ENCODE data around the gene FOXP1.

The FOXP1 gene

GRCh38 chr3:71421820-71422566 is 161.5 kb downstream of the FOXP1 start:
- TF ChIP-seq TAF1 (IDR thresholded peaks at IDR 0.05; ENCODE audit: borderline replicate concordance, insufficient read depth, low read length), result no peak
- no peak for TF ChIP-seq POLR2AphosphoS5 (IDR thresholded peaks at IDR 0.05; ENCODE audit: low read depth, low read length)
- no peak for TF ChIP-seq FOXP2 (optimal IDR thresholded peaks at IDR 0.05; ENCODE audit: borderline replicate concordance, extremely low read depth, extremely low read length, insufficient read depth)
- no peak for TF ChIP-seq REST (IDR thresholded peaks at IDR 0.05; ENCODE audit: insufficient read depth in 1 of 2, low read depth in 2 of 2, low read length in 2 of 2)
- TF ChIP-seq SIN3A (IDR thresholded peaks at IDR 0.05; ENCODE audit: borderline replicate concordance, insufficient read depth, low read length), result no peak

GRCh38 chr3:71421475-71421819 is 162.1 kb downstream of the FOXP1 start:
- TF ChIP-seq TAF1 (IDR thresholded peaks at IDR 0.05; ENCODE audit: borderline replicate concordance, insufficient read depth, low read length) (no peak), POLR2AphosphoS5 (IDR thresholded peaks at IDR 0.05; ENCODE audit: low read depth, low read length) (no peak), REST (IDR thresholded peaks at IDR 0.05; ENCODE audit: insufficient read depth in 1 of 2, low read depth in 2 of 2, low read length in 2 of 2) (no peak), SIN3A (IDR thresholded peaks at IDR 0.05; ENCODE audit: borderline replicate concordance, insufficient read depth, low read length) (no peak), FOXP2 (optimal IDR thresholded peaks at IDR 0.05; ENCODE audit: borderline replicate concordance, extremely low read depth, extremely low read length, insufficient read depth) (no peak)

- no peak for TF ChIP-seq REST (IDR thresholded peaks at IDR 0.05; ENCODE audit: insufficient read depth in 1 of 2, low read depth in 2 of 2, low read length in 2 of 2)
- TF ChIP-seq SIN3A (IDR thresholded peaks at IDR 0.05; ENCODE audit: borderline replicate concordance, insufficient read depth, low read length), result no peak
- no peak for TF ChIP-seq POLR2AphosphoS5 (IDR thresholded peaks at IDR 0.05; ENCODE audit: low read depth, low read length)
- no peak for TF ChIP-seq FOXP2 (optimal IDR thresholded peaks at IDR 0.05; ENCODE audit: borderline replicate concordance, extremely low read depth, extremely low read length, insufficient read depth)
- no peak for TF ChIP-seq TAF1 (IDR thresholded peaks at IDR 0.05; ENCODE audit: borderline replicate concordance, insufficient read depth, low read length)
Observed at GRCh38 chr3:71419369-71419768, 164.2 kb downstream of the FOXP1 start.

GRCh38 chr3:71417791-71418190 is 165.7 kb downstream of the FOXP1 start:
- no peak for TF ChIP-seq FOXP2 (optimal IDR thresholded peaks at IDR 0.05; ENCODE audit: borderline replicate concordance, extremely low read depth, extremely low read length, insufficient read depth)
- TF ChIP-seq REST (IDR thresholded peaks at IDR 0.05; ENCODE audit: insufficient read depth in 1 of 2, low read depth in 2 of 2, low read length in 2 of 2), result no peak
- TF ChIP-seq TAF1 (IDR thresholded peaks at IDR 0.05; ENCODE audit: borderline replicate concordance, insufficient read depth, low read length), result no peak
- no peak for TF ChIP-seq SIN3A (IDR thresholded peaks at IDR 0.05; ENCODE audit: borderline replicate concordance, insufficient read depth, low read length)
- TF ChIP-seq POLR2AphosphoS5 (IDR thresholded peaks at IDR 0.05; ENCODE audit: low read depth, low read length), result no peak
